ENCODE data around the gene EIF2B5.

DNA sequence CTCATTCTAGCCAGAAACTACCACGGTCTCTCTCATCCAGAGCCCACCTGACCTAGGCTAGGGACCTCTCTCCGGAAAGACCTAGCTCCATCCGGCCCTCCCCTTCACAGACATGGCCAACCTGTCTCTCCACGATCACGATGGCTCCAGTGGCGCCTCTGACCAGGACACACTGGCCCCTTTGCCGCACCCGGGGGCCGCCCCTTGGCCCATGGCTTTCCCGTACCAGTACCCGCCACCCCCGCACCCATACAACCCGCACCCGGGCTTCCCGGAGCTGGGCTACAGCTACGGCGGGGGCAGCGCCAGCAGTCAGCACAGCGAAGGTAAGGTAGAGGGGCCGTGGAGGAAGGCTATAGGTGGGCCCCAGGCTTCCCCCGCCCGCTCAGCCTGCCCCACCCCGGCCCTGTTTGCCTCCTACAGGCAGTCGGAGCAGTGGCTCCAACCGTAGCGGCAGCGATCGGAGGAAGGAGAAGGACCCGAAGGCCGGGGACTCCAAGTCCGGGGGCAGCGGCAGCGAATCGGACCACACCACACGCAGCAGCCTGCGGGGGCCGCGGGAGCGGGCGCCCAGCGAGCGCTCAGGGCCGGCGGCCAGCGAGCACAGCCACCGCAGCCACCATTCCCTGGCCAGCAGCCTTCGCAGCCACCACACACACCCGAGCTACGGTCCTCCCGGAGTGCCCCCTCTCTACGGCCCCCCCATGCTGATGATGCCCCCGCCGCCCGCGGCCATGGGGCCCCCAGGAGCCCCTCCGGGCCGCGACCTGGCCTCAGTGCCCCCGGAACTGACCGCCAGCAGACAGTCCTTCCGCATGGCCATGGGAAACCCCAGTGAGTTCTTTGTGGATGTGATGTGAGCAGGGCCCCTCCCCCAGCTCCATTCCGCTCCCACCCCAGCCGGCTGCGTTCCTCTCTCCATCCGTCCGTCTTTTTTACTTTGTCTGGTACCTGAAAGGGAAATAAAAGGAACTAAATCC lies 35.0 kb downstream of the EIF2B5 start:
- TF ChIP-seq GATA3 (IDR thresholded peaks at IDR 0.05; ENCODE audit: low read depth, low read length) (no peak), GATA2 (IDR thresholded peaks at IDR 0.05; ENCODE audit: low read depth, low read length) (no peak)

All from SH-SY5Y (cell line).